GM18951 (cell line): ENCODE data around the gene ZDHHC14.
A peak's percentile ranks its signal among the peaks of the same experiment; 100 is the strongest.
"Not testable (repeated sequence)": the region's sequence is repeated elsewhere in the genome, so short reads cannot be mapped to it uniquely, and the experiment has no call there.

Experiments used
- POLR2A ChIP-seq: IDR thresholded peaks from 4 replicates; pipeline ENCODE4 v1.6.1; 2011; ENCODE audit warnings: mild to moderate bottlenecking; ENCODE audit not compliant: insufficient read length, insufficient read depth; ENCODE audit errors: extremely low read depth
- in situ Hi-C: fragments of 300-500 bp; cut with MboI; formaldehyde crosslinking; loops from one replicate; pipeline ENCODE4 v1.12.0; 2022; ENCODE audit warnings: low sequenced_read_pairs, mixed read lengths, inconsistent platforms; ENCODE audit not compliant: unreplicated experiment

ZDHHC14 gene

DNA sequence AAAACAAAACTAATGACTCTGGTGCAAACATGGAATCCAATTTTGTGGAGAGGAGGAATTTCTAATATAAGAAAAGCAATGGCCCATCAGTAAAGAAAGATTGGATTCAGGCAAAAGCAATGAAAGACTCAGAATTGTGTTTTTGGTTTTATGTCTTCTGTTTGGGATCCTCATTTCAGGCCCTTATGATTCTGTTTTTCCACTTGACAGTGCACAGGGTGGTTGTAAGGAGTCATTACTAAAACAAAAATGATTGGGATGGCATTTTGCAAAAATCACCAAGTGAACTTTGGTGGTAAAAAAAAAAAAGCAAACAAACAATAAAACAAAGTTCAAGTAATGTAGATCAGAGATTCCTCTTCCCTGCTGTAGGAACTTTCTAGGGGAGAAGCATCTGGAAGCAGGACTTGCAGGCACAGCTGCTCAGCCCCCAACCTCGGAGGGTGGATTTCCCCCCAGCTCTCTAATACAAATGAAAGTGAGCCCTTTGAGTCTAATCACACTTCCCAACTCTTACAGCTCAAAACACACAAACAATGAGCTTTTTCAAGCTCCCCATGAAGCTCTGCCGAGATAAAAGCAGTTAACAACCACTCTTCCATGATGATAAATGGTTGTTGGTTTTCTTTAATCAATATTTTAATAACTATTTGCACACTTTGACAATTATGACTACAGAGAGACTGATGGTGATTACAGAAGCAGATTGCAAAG lies 177.7 kb downstream of the ZDHHC14 start:
- no peak for TF ChIP-seq POLR2A
- in situ Hi-C loops = no loop called here

DNA sequence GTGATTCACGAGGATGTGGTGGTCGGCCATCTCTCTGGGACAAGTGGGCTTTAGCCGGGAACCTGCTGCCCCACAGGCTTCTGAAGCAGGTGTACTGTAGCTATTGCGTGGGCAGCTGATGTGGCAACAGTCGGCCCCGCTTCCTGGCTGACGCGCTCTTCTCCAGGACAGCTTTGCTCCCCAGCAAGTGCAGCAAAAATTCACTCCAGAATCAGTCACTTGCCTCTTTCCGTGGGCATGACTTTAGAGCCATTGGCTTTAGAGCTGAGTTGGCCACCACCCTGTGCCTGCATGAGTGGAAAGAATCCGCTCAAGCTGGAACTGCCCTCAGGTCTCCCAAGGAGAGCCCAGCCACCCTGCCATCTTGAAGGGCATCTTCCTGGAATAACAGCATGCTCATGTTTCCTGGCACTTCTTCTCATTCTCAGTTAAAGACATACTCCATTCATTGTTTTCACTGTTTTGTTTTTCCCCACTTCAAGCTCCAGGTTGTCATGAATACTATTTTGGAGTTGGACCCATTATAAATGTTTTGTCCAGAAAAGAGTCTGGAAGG lies 178.3 kb downstream of the ZDHHC14 start:
- TF ChIP-seq POLR2A = no peak
- in situ Hi-C loops = no loop called here

DNA sequence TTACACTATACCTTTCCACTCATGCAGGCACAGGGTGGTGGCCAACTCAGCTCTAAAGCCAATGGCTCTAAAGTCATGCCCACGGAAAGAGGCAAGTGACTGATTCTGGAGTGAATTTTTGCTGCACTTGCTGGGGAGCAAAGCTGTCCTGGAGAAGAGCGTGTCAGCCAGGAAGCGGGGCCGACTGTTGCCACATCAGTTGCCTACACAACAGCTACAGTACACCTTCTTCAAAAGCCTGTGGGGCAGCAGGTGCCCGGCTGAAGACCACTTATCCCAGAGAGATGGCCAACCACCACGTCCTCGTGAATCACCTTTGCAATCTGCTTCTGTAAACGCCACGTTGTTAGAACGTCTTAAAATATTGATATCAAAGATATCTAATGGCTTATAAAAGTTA lies 179.1 kb downstream of the ZDHHC14 start:
- in situ Hi-C loops = not testable (repeated sequence)

DNA sequence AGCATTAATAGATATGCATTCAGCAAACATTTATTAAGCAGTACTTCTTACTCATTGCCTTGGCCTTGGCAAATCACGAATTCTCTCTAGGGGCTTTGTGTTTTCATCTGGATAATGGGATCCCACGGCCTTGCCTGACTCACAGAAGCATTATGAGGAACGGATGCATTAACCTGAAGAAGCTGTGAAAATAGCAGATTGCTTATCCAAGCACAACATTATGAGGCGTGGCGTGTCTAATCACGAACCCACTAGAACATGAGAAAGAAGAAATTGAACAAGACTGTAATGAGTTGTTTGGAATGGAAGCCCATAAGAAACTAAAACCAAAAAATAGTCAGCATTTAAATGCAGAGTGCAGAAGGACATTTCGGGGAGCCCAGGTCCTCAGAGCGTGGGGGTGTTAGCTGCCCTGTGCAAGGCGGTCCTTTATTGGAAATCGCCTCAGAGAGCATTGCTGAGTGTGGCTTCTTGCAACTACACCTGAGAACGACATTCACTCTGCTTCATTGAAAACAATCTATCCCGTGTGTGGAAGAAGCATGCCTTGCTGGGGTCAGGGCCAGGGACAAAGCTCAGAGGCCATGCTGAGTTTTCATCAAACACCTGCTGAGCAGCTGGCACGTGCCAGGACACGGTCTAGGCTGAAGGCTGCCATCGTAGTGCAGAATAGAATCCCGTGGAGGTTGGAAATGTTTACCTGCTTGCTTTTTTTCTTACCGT lies 179.9 kb downstream of the ZDHHC14 start:
- no peak for TF ChIP-seq POLR2A
- in situ Hi-C loops = no loop called here

DNA sequence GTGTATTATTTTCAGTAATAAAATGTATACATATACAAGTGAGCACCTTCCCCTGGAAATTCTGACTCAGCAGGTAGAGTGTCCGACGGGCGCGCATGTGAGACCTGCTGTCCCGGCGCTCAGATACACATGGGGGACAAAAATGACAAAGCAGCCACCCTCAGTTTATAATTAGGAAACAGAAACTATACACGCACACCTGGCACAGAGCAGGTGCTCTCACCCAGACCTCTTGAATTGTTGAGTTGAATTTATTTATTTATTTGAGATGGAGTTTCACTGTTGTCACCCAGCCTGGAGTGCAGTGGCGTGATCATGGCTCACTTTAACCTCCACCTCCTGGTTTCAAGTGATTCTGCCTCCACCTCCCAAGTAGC lies 180.4 kb downstream of the ZDHHC14 start:
- in situ Hi-C loops = no loop called here
- TF ChIP-seq POLR2A = no peak

DNA sequence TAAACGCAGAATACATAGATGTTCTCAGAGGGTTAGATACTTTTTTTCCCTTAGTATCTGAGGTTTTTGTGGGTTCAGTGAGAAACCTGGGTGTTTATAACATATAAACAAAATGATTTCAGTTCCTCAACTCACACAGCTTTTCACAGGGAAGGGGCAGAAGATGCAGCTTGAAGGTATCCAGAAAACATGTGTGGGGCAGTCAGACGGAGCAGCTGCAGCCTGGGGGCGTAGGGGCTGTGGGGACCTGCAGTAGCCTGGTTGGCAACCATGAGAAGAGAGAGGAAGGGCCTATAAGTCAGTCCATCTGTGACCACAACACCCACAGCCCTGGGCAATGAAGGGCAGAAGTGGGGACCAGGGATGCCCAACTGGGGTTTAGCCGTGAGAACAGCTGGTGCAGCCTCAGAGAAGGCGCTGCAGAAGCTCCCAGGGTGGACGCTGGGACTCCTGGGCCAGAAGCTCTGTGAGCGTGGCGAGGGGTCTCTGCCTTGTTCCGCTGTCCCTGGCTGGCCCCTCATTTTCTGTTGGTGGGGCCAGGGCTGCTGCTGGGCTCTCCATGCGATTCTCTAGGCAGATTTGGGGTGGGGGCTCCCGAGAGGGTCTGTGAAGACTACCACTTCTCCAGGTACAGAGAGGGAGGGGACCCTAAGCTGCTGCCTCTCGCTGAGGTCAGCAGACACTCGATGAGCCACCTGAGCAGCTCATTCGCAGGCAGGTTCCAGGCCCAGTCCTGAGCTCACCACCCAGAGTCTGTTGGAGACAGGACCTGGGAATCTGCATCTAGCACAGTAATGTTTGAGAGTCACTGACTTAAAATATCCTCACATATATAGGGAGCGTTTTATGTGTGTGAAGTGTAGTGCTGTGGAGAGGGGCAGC lies 181.2 kb downstream of the ZDHHC14 start:
- in situ Hi-C loops = no loop called here
- peak; percentile 16 for TF ChIP-seq POLR2A

DNA sequence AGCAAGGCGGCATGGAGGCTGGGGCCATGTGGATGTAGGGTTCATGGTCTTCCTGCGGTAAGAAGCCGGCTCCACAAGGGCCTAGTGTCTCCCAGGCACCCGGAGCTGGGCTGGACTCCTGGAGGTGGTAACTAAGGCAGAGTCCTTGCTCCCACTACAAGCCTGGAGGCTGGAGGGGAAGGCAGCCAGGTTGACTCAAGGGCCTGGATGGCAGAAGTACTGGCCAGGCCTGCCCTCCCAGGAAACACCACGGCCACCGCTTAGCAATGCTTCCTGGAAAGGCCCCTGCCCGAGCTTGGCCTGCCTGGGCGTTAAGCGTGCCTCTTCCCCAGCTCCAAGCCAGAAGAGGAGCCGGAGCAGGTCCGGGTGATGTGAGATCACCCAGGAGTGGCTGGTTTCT lies 182.0 kb downstream of the ZDHHC14 start:
- no peak for TF ChIP-seq POLR2A
- in situ Hi-C loops = no loop called here

DNA sequence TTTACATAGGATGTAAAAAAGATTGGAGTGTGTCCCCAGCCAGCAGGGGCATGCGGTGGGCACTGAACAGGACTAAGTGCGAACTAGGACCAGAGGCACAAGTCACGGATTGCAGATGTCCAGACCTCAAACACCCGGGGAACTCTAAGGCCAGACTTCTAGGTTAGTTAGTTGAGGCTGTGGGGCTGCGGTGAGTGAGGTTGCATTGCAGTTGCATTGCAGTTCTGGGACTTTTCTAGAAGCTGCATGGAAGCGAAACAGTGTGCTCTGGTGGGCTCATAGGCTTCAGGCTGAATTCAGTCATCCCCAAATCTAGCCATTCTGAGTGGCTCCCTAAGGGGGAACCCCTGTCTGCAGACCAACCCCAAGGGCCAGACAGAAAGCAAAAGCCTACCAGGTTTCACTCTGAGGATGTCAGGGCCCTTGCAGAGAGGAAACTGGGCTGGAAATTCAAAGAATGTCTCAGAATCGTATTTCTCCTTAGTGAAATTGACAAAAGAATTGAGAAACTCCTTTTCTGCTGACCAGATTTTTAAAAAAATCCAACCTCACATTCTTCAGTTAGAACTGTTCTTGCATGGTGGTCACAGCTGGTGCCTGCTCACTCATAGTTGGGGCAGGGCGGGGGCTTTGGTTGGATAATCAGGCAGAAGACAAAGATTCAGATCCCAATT lies 182.8 kb downstream of the ZDHHC14 start:
- in situ Hi-C loops = no loop called here

DNA sequence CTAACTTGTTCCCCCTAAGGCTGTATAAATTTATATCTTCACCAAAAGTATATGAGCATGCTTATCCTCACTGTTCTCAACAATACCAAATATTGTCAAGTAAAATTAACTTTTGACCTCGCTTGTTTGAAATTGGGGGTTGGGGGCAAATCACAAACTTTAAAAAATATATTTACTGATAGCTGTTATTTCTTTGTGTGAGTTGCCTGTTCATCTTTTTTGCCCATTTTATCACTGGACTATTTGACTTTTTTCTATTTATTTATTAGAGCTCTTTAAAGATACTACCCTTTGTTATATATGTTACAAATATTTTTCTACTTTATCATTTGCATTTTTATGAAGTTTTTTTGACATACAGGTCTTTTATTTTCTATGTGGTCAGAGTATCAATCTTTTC lies 187.7 kb downstream of the ZDHHC14 start:
- no peak for TF ChIP-seq POLR2A
- in situ Hi-C loops = no loop called here

More for the DNA sequence above, 182.8 kb downstream of the ZDHHC14 start:
- TF ChIP-seq POLR2A = no peak

DNA sequence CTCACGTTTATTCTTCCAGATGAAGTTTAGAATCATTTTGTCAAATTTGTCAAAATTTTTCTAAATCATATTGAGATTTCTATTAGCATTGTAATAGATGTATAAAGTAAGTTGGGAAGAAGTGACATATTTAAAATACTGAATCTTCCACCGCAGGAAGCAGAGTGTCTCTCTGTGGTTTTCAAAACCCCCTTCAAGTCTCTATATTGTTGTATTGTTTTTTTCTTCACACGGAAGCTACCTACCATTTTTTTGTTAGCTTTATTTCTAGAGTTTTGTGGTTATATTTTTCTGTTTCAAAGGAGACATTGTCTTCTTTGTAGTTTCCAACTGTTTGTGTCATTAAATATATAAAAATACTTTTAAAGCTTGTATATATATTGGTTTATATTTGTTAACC lies 188.6 kb downstream of the ZDHHC14 start:
- TF ChIP-seq POLR2A = no peak
- in situ Hi-C loops = no loop called here

DNA sequence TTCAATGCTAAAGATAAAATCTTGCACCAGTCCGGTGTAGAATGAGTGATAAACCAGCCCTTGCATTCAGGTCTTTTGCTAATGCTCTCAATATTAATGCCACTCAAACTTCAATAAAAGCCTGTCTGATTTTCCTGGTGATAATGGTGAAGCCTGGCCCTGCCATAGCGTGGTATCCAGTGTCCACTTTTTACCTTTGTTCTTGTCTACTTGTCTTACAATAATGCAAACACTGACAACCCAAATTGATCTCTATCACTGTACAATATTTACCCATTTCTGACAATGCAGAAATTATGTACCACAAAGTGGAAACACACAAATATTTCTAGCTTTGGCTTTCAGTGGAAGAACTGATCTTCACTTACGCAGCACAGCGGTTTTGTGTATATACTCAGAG lies 189.1 kb downstream of the ZDHHC14 start:
- TF ChIP-seq POLR2A = no peak
- in situ Hi-C loops = no loop called here

DNA sequence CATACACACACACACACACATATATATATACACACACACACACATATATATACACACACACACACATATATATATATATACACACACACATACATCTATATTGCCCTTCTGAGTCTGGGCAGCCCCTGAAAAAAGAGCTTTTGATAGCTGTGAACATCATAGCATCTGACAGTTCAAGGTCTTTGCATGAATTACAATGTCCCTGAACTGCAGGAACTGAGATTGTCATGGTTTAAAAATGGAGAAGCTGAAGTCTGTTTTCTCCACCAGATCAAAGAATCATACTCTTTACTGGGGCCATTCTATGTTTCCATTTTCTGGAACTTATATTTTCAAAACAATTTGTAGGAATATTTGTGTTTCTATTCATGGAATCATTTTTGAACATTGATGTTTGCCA lies 189.8 kb downstream of the ZDHHC14 start:
- TF ChIP-seq POLR2A = no peak
- in situ Hi-C loops = no loop called here

DNA sequence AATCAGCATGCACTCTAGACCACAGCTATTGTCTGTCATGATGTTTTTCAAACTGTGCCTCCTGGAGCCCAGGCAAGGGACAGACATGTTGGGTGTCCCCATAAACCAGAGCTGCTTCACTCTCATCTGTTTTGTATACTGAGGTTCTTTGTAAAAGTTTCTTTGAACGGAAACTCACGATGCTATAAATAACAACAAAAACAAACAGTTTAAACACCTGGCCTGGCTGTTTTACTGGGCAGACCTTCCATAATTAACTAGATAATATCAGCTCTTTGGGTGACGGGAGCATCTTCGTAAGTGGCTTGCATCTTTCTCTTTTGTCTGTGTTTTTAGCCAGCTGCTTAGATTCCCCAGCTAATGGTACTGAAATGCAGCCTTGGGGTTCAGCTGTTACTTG lies 190.3 kb downstream of the ZDHHC14 start:
- in situ Hi-C loops = no loop called here
- no peak for TF ChIP-seq POLR2A
